Adrenal gland (tissue), 12 donors: ENCODE results near the gene BLCAP. TPM values are rescaled to one million over a fixed set of nuclear protein-coding genes. Genes with fewer than 3 reads are reported as not detected.

Experiments used
- DNase-seq, 7 donors: peaks; one replicate each; pipeline ENCODE4 v3.0.0-alpha.2; 2019 to 2020
- H3K27ac ChIP-seq, 5 donors: fragments of 200-600 bp; sonication (generic) in 4 of 5; 1 replicate in 3 of 5; 2 replicates in 2 of 5; pipeline versions ENCODE4 v1.5.1 to v1.8.0; 2016 to 2020; ENCODE audit warnings: mild to moderate bottlenecking in 1 of 5
- H3K27me3 ChIP-seq: fragments of 200-600 bp; 2 replicates; pipeline ENCODE4 v1.8.0; 2021
- H3K36me3 ChIP-seq, 2 donors: fragments of 200-600 bp; replicated peaks in 1 of 2; 1 replicate in 1 of 2; 2 replicates in 1 of 2; pipeline versions ENCODE4 v1.5.1 to v1.8.0; 2018 to 2022
- H3K4me1 ChIP-seq, 2 donors: fragments of 200-600 bp; replicated peaks in 1 of 2; 1 replicate in 1 of 2; 2 replicates in 1 of 2; pipeline versions ENCODE4 v1.5.1 to v1.8.0; 2018 to 2021
- H3K4me3 ChIP-seq, 4 donors: fragments of 200-600 bp; sonication (generic) in 3 of 4; one replicate each; pipeline ENCODE4 v1.5.1; 2016 to 2018
- H3K9me3 ChIP-seq, 3 donors: fragments of 200-600 bp; sonication (generic) in 1 of 3; replicated peaks in 1 of 3; 1 replicate in 2 of 3; 2 replicates in 1 of 3; pipeline versions ENCODE4 v1.5.1 to v1.8.0; 2016 to 2021
- POLR2A ChIP-seq, 2 donors: fragments of 450-650 bp; IDR thresholded peaks; one replicate each; pipeline ENCODE4 v1.6.1; 2017; ENCODE audit warnings: antibody characterized with exemption in 2 of 2, mild to moderate bottlenecking in 2 of 2, moderate library complexity in 1 of 2
- WGBS, 4 donors: extraction: QIAGEN DNeasy Blood & Tissue Kit in 2 of 4; methylation state at CpG; one replicate each; pipeline versions ENCODE4 v1.1.5 to v1.1.7; 2013 to 2017; 5-methylcytosine and 5-hydroxymethylcytosine counted together
- intact Hi-C, 2 donors: fragments of 100-400 bp; cut with DNase I; formaldehyde crosslinking; loops; one replicate each; pipeline versions ENCODE4 v1.14.1 to v1.15.0; 2022 to 2023
- polyA plus RNA-seq, 3 donors: library from polyadenylated mRNA; stranded (reverse); fragments of 200-250 nt in 2 of 3; fragments of 350-450 nt in 1 of 3; fragmentation: Illumina TruSeq in 1 of 3; extraction: RNeasy Lipid Tissue Mini Kit (QIAGEN cat#74804) in 1 of 3; gene quantifications; one replicate each; pipeline ENCODE4 v1.2.3, GENCODE V29; 2013 to 2014
- total RNA-seq, 9 donors: library from RNA; depleted of rRNA in 4 of 9; stranded (reverse); fragments of >200 nt in 4 of 9; fragments of 120-200 nt in 1 of 9; fragmentation: NEBNext Ultra II Directional in 1 of 9; extraction: Animal tissue kit (Norgen Biotek cat#: 25700) in 1 of 9; gene quantifications; one replicate each; pipeline versions ENCODE4 v1.1.0 to v1.2.4, GENCODE V29; 2013 to 2023
- TF ChIP-seq, protein P1 (sequence below), 6 experiments: fragments of 450-650 bp in 4 of 6; fragments of 200-600 bp in 2 of 6; sonication (generic) in 1 of 6; IDR thresholded peaks; 1 replicate in 5 of 6; 2 replicates in 1 of 6; pipeline versions ENCODE4 v1.5.1 to v1.8.0; 2016 to 2021; ENCODE audit warnings: antibody characterized with exemption in 6 of 6, mild to moderate bottlenecking in 2 of 6, moderate library complexity in 1 of 6
- donor health status: healthy with polysubstance abuse.
- donor health status: Bipolar disorder and iron deficiency.
- donor health status: DM: yes; HTN: yes; CAD: no.
- donor health status: DM: no; HTN: no; CAD: no.
- donor health status: DM: no; HTN: no; CAD: no.
- donor health status: DM: yes; HTN: yes; CAD: no.

BLCAP gene
- total and polyA plus RNA-seq, 12 donors: 50.2 to 105 (median 68.4) TPM

DNA sequence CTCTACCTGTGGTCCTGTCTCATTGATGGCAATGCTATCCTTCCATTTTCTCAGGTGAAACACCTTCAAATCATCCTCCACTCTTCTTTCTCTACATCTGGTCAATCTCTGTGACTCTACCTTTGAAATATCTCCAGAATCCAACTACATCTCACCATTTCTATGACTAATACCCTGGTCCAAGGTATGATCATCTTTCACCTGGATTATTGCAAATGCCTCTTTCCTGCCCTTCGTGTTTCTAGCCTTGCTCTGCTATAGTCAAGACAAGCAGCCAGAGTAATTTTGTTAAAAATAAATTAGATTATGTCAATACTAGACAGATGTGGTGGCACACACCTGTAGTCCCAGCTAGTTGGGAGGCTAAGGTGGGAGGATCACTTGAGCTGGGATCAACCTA lies 17.8 kb upstream of the BLCAP start:
- no peaks in the 10 kb centered on the region for H3K36me3 ChIP-seq
- intact Hi-C loops: no loop called here
- no peak overlapping the region for H3K27ac ChIP-seq
- no peaks in the 10 kb centered on the region for H3K27me3 ChIP-seq
- DNase-seq: peak in 1 of 7 donors; percentile 24
- H3K9me3 ChIP-seq: no peaks in the 10 kb centered on the region
- WGBS, 4 donors: 79 to 87% (median 83%) methylated on average over 1 of the region's 1 CpG
- no peak overlapping the region for H3K4me3 ChIP-seq
- TF ChIP-seq, protein P1, sequence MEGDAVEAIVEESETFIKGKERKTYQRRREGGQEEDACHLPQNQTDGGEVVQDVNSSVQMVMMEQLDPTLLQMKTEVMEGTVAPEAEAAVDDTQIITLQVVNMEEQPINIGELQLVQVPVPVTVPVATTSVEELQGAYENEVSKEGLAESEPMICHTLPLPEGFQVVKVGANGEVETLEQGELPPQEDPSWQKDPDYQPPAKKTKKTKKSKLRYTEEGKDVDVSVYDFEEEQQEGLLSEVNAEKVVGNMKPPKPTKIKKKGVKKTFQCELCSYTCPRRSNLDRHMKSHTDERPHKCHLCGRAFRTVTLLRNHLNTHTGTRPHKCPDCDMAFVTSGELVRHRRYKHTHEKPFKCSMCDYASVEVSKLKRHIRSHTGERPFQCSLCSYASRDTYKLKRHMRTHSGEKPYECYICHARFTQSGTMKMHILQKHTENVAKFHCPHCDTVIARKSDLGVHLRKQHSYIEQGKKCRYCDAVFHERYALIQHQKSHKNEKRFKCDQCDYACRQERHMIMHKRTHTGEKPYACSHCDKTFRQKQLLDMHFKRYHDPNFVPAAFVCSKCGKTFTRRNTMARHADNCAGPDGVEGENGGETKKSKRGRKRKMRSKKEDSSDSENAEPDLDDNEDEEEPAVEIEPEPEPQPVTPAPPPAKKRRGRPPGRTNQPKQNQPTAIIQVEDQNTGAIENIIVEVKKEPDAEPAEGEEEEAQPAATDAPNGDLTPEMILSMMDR (IDR thresholded peaks at IDR 0.05): no peak
- TF ChIP-seq POLR2A (IDR thresholded peaks at IDR 0.05): no peak
- peaks cover 0 to 4% of the 10 kb centered on the region in 2 donors for H3K4me1 ChIP-seq

DNA sequence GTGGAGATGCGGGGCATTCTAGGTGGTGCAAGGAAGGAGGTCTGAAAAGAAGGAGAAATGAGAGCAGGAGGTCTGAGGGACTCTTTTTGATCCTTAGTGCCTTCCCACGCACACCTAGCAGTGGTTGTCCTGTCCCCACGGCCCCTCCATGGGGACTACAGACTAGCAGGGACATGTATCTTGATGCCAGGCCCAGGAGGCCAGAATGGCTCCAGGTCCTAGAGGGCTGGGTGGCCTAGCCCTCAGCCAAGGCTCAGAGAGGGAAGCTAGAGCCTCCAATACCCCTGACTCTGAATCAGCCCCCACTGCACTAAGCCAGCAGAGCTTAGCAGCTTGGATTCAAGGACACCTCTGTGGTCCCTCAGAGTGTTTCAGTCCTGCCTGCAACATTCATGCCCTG lies 16.7 kb upstream of the BLCAP start:
- H3K36me3 ChIP-seq: no peaks in the 10 kb centered on the region
- no peaks in the 10 kb centered on the region for H3K9me3 ChIP-seq
- H3K27ac ChIP-seq: no peak overlapping the region
- 44 to 74% (median 66%) methylated on average over 2 to 3 of the region's 3 CpGs for WGBS, 4 donors
- H3K27me3 ChIP-seq: no peaks in the 10 kb centered on the region
- DNase-seq: peak in 2 of 7 donors; percentile 8 to 33
- peaks cover 0 to 4% of the 10 kb centered on the region in 2 donors for H3K4me1 ChIP-seq
- intact Hi-C loops: no loop called here
- H3K4me3 ChIP-seq: no peak overlapping the region
- no peak for TF ChIP-seq POLR2A (IDR thresholded peaks at IDR 0.05)
- TF ChIP-seq, protein P1 (IDR thresholded peaks at IDR 0.05): no peak

DNA sequence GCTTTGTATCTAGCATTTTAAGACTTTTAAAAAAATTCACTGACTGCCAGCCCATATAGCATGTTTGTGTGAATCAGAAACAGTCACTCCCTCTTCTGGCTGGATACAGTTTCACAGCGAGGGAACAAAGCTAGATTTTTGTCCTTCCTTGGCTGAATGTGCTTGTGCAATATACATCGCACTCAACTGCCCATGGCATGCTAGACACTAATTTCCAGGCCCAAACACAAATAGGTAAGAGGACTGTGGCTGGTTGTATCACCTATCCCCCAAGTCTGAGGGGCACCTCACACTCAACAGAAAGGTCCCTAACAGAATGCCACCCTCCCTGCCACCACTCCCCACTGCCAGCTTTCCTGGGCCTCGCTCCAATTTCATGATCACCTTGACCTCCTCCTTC lies 16.2 kb upstream of the BLCAP start:
- Histone ChIP-seq H3K9me3 (no peaks in the 10 kb centered on the region), H3K27me3 (no peaks in the 10 kb centered on the region), H3K4me3 (no peak overlapping the region), H3K4me1 (peaks cover 0 to 4% of the 10 kb centered on the region in 2 donors), H3K36me3 (no peaks in the 10 kb centered on the region), H3K27ac (no peak overlapping the region)
- no peak for TF ChIP-seq POLR2A (IDR thresholded peaks at IDR 0.05)
- TF ChIP-seq, protein P1 (IDR thresholded peaks at IDR 0.05): peak in 5 of 6 experiments; percentile 27 to 40 (median 37)
- DNase-seq: peak in 3 of 7 donors; percentile 18 to 43 (median 34)
- intact Hi-C loops: no loop called here
- WGBS, 4 donors: 8 to 38% (median 32%) methylated on average over 3 of the region's 3 CpGs

DNA sequence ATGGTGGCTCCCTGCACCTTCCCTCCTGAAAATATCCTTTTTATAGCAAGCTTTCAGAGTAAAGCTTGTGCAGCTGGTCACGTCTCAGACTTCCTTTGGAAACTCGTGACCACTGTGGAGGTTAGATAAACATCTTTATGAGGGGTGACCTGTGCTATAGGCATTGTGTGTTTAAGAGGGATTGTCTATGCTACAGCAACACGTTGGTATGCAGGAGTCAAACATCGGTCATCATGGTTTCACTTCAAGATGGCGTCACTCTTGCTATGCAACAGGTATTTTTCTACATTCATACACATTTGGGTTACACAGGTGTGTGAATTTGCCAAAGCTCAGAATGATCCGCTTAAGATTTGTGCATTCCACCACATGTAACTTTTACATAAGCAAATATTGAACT lies 14.6 kb upstream of the BLCAP start:
- WGBS, 4 donors: 66 to 73% (median 67%) methylated on average over 6 of the region's 6 CpGs
- no peaks in the 10 kb centered on the region for H3K27me3 ChIP-seq
- H3K27ac ChIP-seq: no peak overlapping the region
- H3K4me1 ChIP-seq: peaks cover 0 to 4% of the 10 kb centered on the region in 2 donors
- H3K4me3 ChIP-seq: no peak overlapping the region
- H3K9me3 ChIP-seq: no peaks in the 10 kb centered on the region
- TF ChIP-seq, protein P1 (IDR thresholded peaks at IDR 0.05): no peak
- no peak for TF ChIP-seq POLR2A (IDR thresholded peaks at IDR 0.05)
- intact Hi-C loops: no loop called here
- no peaks in the 10 kb centered on the region for H3K36me3 ChIP-seq
- DNase-seq: no peak
